Measurements from ENCODE around the gene EPS8L3.
"Not testable (repeated sequence)": the region's sequence is repeated elsewhere in the genome, so short reads cannot be mapped to it uniquely, and the experiment has no call there.

The EPS8L3 gene

GRCh38 chr1:109728870-109729269 lies 34.9 kb downstream of the EPS8L3 start:
- DNase-seq, result no peak

DNA sequence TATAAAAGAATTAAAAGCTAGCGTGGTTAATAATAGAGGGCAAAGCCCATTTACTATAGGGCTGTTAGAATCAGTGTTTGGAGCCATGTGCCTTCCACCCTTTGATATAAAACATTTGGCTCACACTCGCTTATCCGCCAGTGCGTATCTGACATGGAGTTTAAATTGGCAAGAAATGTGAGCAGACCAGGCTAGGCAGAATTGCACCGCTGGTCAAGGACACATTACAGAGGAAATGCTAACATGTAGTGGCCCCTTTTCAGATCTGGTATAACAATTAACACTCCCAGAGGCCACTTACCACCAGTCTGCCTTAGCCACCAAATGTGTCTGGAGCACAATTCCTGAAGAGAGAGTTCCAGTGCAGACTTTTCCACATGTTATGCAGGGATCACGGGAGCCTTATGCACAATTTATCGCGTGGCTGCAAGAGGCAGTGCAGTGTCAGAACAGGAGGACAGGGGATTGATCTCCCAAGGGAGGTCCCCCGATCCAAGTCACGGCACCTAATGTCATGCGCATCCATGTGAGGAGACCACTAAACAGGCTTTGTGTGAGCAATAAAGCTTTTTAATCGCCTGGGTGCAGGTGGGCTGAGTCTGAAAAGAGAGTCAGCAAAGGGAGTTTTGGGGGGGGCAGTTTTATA lies 36.9 kb downstream of the EPS8L3 start:
- no peak for DNase-seq

DNA sequence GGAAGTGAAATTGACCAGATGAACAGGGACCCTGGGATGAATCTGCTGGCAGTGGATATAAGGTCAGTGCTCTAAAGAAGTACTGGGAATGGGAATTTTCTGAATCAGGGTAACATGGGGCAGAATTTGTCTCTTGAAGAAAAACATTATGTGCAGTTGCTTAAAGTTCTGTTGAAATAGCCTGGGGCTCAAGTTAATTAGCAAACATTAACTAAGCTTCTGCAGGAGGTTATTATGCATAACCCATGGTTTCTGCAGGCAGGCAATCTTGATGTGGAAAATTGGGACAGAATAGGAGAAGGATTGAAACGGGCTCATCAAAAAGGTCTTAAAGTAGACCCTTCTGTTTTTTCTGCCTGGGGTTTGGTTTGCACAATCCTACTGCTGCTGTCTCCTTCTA lies 37.7 kb downstream of the EPS8L3 start:
- DNase-seq, result no peak

DNA sequence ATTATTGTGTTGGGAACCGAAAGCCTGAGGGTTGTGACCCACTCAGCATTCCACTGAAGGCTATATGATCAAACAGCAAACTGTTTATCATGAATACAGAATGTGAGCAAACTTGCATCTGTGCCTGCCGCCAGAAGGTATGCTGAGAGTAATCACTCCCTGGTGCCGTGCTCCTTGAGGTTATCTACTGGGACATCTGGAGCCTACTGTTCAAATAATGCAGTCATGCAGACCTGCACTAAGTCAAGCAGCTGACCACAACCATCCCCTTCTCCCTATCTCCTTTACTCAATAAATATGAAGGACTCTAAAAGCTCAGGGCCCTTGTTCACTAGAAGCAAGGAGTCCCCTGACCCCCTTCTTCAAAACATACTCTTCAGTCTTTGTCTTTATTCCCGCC lies 38.2 kb downstream of the EPS8L3 start:
- DNase-seq, result no peak

- no peak for DNase-seq
Measured at GRCh38 chr1:109724933-109725332, 38.8 kb downstream of the EPS8L3 start.

DNA sequence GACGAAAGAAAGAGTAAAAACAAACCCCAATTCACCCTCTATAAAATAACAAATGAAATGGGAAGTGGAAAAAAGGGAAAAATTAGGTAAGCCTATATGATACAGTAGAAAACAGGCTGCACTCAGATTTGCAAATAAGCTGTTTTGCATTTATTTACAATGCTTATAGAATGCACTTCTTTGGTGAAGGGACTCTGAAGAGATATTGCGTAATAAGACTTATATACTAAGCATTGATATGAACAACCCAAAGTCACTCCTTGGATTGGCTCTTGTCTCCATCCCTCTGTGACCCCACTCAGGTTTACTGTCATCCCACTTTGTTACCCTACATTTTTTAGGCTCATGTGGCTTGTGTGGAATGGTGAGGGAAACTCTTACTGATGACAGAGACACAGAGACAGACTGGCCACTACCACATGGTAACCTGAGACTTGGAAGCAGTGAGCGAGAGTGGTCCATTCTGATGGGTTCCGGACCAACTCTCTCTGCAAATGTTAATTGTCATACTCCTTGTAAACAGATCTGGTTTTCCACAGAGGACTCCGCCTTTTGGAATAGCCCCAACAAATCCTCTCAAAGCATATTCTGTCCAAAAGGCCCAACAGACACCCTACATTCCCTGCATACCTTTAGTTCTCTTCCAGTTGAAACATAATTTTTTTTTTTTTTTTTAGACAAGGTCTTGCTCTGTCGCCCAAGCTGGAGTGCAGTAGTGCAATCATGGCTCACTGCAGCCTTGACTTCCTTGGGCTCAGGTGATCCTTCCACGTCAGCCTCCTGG lies 40.6 kb downstream of the EPS8L3 start:
- no peak for DNase-seq

- no peak for DNase-seq
Measured at GRCh38 chr1:109721971-109722370, 41.8 kb downstream of the EPS8L3 start.

- DNase-seq, result no peak
Measured at GRCh38 chr1:109721042-109721441, 42.7 kb downstream of the EPS8L3 start.

GRCh38 chr1:109719337-109719837 lies 44.3 kb downstream of the EPS8L3 start:
- no peak for DNase-seq

GRCh38 chr1:109718495-109718894 lies 45.2 kb downstream of the EPS8L3 start:
- DNase-seq, result no peak

DNA sequence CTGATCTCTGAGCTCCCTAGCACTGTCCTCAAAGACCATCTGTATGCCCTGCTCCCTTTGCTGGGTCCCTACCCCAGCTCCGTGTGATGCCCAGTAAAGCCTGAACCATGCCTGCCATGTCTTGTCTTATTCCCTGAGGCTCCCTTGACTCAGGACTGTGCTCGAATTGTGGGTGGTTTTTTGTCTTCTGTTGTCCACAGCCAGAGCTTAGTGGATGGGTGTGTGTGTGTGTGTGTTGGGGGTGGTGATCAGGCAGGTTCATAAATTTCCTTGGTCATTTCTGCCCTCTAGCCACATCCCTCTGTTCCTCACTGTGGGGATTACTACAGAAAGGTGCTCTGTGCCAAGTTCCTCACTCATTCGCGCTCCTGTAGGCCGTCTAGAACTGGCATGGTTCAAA lies 46.0 kb downstream of the EPS8L3 start:
- DNase-seq, result no peak

- DNase-seq, result no peak
Measured at GRCh38 chr1:109716570-109717090, 47.1 kb downstream of the EPS8L3 start.

- no peak for DNase-seq
Measured at GRCh38 chr1:109716121-109716520, 47.6 kb downstream of the EPS8L3 start.

- DNase-seq, result no peak
Measured at GRCh38 chr1:109714661-109715372, 48.9 kb downstream of the EPS8L3 start.

DNA sequence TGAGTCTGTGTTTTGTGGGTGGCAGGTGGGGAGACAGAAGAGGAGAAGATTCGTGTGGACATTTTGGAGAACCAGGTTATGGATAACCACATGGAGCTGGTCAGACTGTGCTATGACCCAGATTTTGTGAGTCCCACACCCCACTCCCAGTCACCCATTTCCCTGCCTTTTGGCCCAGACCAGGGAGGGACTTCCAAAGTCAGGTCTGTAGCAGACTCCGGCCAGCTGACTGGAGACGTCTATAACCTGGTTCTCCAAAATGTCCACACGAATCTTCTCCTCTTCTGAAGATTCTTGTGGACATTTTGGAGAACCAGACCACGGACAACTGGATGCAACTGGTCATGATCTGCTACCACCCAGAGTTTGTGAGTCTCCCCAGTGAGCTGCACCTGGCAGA lies 50.1 kb downstream of the EPS8L3 start:
- no peak for DNase-seq

GRCh38 chr1:109712321-109712864 lies 51.3 kb downstream of the EPS8L3 start:
- no peak for DNase-seq

DNA sequence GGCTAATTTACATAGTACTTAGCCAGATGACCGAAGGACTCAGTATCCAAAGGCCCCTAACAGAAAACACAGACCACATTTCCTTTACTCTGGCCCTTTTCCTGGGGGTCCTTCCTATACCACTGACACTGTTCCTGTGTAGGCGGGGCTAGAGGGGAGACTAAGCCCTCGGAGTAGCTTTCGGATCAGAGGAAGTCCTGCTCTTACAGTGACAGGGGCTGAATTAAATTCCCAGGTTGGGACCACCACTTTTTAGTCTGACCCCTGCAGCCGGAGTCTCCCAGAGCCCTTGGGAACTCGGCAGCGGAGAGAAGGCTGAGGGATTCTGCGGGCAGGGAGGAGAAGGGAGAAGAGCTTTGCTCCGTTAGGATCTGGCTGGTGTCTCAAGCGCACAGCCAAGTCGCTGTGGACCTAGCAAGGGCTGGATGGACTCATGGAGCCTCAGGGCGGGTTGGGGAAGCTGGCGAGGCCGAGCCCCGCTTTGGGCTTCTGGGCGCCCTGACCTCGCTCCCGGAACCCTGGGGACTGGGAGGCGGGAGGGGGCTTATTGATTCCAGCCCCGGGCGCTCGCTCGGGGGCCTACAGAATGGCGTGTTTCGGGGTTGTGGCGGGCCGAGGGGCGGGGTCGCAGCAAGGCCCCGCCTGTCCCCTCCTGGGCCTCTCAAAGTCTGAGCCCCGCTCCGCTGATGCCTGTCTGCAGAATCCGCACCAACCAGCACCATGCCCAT lies 52.0 kb downstream of the EPS8L3 start, which contains the start of gene GSTM5:
GSTM5 (plus strand) TSS at position 659 of the 728 bp plus-strand sequence; CDS start at position 721, 62 bp downstream.
- DNase-seq, result not testable (repeated sequence)

GRCh38 chr1:109709822-109710221 lies 53.9 kb downstream of the EPS8L3 start:
- DNase-seq, result not testable (repeated sequence)

DNA sequence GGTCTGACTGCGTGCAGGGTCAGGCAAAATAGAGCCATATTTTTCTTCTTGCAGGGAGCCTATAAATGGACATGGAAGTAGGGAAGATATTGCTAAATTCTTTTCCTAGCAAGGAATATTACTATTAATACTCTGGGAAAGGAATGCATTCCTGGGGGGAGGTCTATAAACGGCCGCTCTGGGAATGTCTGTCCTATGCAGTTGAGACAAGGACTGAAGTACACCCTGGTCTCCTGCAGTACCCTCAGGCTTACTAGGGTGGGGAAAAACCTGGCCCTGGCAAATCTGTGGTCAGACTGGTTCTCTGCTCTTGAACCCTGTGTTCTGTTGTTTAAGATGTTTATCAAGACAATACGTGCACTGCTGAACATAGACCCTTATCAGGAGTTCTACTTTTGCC lies 54.8 kb downstream of the EPS8L3 start:
- not testable (repeated sequence) for DNase-seq

DNA sequence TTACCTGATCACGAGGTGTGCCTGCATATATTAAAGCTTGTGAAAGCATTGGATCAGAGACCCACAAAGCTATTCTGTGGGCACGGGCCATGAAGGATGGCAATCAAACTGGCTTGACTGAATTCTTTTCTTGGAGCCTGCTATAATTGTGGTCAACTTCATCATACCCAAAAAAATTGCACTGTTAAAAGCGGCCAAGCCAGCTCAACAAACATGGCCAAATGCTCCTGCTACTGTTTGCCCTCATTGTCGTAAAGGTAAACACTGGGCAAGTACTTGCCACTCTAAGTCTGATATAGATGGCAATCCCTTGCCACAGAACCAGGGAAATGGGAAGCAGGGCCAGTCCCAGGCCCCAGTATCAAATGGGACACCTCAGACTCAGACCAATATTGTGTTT lies 58.3 kb downstream of the EPS8L3 start:
- no peak for DNase-seq

- DNase-seq, result no peak
Measured at GRCh38 chr1:109704173-109704572, 59.5 kb downstream of the EPS8L3 start.

- DNase-seq, result not testable (repeated sequence)
Measured at GRCh38 chr1:109702940-109703339, 60.8 kb downstream of the EPS8L3 start.
